Testis (tissue), 2 donors: ENCODE data around the gene RGS12.

Experiments
- POLR2A ChIP-seq: fragments of 450-650 bp; IDR thresholded peaks from one replicate; pipeline ENCODE4 v1.6.1; 2017; ENCODE audit warnings: antibody characterized with exemption, mild to moderate bottlenecking, moderate library complexity
- TF ChIP-seq, protein P1 (sequence below), 3 experiments: fragments of 450-650 bp in 2 of 3; fragments of 200-600 bp in 1 of 3; sonication (generic) in 1 of 3; IDR thresholded peaks; one replicate each; pipeline ENCODE4 v1.5.1; 2016 to 2019; ENCODE audit warnings: antibody characterized with exemption in 3 of 3, mild to moderate bottlenecking in 2 of 3, moderate library complexity in 1 of 3

DNA sequence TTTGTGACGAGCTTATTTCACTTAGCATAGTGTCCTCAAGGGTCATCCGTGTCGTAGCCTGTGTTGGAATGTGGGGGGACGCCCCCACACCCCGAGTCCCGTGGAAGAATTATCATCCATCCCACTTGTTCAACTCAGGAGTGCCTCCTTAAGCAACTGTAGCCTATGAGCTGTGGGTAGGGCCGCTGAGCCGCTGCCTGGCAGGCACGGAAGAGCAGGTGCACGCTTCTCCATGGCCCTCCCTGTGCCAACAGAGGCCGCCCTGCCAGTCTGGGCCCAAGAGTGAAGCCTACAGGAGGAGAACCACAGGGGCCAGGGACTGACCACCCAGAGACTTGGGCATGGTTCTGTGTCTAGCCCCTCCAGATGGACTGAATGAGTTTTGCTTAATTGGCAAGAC lies 2.3 kb upstream of the RGS12 start:
- TF ChIP-seq, protein P1, sequence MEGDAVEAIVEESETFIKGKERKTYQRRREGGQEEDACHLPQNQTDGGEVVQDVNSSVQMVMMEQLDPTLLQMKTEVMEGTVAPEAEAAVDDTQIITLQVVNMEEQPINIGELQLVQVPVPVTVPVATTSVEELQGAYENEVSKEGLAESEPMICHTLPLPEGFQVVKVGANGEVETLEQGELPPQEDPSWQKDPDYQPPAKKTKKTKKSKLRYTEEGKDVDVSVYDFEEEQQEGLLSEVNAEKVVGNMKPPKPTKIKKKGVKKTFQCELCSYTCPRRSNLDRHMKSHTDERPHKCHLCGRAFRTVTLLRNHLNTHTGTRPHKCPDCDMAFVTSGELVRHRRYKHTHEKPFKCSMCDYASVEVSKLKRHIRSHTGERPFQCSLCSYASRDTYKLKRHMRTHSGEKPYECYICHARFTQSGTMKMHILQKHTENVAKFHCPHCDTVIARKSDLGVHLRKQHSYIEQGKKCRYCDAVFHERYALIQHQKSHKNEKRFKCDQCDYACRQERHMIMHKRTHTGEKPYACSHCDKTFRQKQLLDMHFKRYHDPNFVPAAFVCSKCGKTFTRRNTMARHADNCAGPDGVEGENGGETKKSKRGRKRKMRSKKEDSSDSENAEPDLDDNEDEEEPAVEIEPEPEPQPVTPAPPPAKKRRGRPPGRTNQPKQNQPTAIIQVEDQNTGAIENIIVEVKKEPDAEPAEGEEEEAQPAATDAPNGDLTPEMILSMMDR (IDR thresholded peaks at IDR 0.05) = no peak
- no peak for TF ChIP-seq POLR2A
